Upper lobe of left lung (tissue), 6 donors: ENCODE measurements around the gene FN3K. TPM values are rescaled to one million over a fixed set of nuclear protein-coding genes. Genes with fewer than 3 reads are reported as not detected.

Experiments
- ATAC-seq, 2 donors: fragments of 200-7000 bp; cut with Tn5 transposase; one replicate each; pipeline ENCODE4 v1.9.1; 2022; ENCODE audit warnings: mild to moderate bottlenecking in 2 of 2, moderate library complexity in 2 of 2; ENCODE audit not compliant: low FRiP score in 2 of 2
- DNase-seq, 2 donors: peaks; one replicate each; pipeline ENCODE4 v3.0.0-alpha.2; 2019 to 2020
- H3K27ac ChIP-seq, 4 donors: fragments of 200-600 bp; sonication (generic); one replicate each; pipeline ENCODE4 v1.5.1; 2016 to 2019
- H3K27me3 ChIP-seq, 4 donors: fragments of 200-600 bp; sonication (generic); one replicate each; pipeline ENCODE4 v1.5.1; 2017 to 2019
- H3K36me3 ChIP-seq, 4 donors: fragments of 200-600 bp; sonication (generic); one replicate each; pipeline ENCODE4 v1.5.1; 2016 to 2019
- H3K4me1 ChIP-seq, 4 donors: fragments of 200-600 bp; sonication (generic); one replicate each; pipeline ENCODE4 v1.5.1; 2018 to 2019
- H3K4me3 ChIP-seq, 4 donors: fragments of 200-600 bp; sonication (generic); one replicate each; pipeline ENCODE4 v1.5.1; 2017 to 2019; ENCODE audit warnings: mild to moderate bottlenecking in 2 of 4, moderate library complexity in 1 of 4
- H3K9me3 ChIP-seq, 4 donors: fragments of 200-600 bp; sonication (generic); one replicate each; pipeline ENCODE4 v1.5.1; 2018 to 2019
- CTCF ChIP-seq, 6 experiments: fragments of 450-650 bp in 4 of 6; fragments of 200-600 bp in 2 of 6; sonication (generic) in 2 of 6; IDR thresholded peaks; one replicate each; pipeline ENCODE4 v1.5.1; 2016 to 2019; ENCODE audit warnings: antibody characterized with exemption in 6 of 6
- EP300 ChIP-seq, 4 donors: sonication (generic); formaldehyde crosslinking; IDR thresholded peaks; one replicate each; pipeline ENCODE4 v1.5.1; 2017; ENCODE audit warnings: antibody characterized with exemption in 4 of 4, control low read depth in 2 of 4
- POLR2A ChIP-seq, 4 donors: fragments of 450-650 bp; IDR thresholded peaks; one replicate each; pipeline ENCODE4 v1.5.1; 2016 to 2017; ENCODE audit warnings: antibody characterized with exemption in 4 of 4, mild to moderate bottlenecking in 2 of 4
- POLR2AphosphoS5 ChIP-seq, 2 donors: sonication (generic); formaldehyde crosslinking; IDR thresholded peaks; one replicate each; pipeline ENCODE4 v1.5.1; 2017; ENCODE audit warnings: antibody characterized with exemption in 2 of 2
- WGBS, 2 donors: methylation state at CpG; one replicate each; pipeline ENCODE4 v1.1.5; 2017 to 2018; 5-methylcytosine and 5-hydroxymethylcytosine counted together
- total RNA-seq, 6 donors: library from RNA; depleted of rRNA in 4 of 6; stranded (reverse); fragments of >200 nt in 4 of 6; gene quantifications; one replicate each; pipeline versions ENCODE4 v1.1.0 to v1.2.1, GENCODE V29; 2016 to 2021
- donor health status: DM: no; HTN: no; CAD: no; lungs with moderate emphysema.
- donor health status: DM: no; HTN: yes; CAD: no; lungs with severe emphysema.

Gene FN3K
- total RNA-seq, 6 donors from 2014 or later = 10.8 to 63.9 (median 30.7) TPM

DNA sequence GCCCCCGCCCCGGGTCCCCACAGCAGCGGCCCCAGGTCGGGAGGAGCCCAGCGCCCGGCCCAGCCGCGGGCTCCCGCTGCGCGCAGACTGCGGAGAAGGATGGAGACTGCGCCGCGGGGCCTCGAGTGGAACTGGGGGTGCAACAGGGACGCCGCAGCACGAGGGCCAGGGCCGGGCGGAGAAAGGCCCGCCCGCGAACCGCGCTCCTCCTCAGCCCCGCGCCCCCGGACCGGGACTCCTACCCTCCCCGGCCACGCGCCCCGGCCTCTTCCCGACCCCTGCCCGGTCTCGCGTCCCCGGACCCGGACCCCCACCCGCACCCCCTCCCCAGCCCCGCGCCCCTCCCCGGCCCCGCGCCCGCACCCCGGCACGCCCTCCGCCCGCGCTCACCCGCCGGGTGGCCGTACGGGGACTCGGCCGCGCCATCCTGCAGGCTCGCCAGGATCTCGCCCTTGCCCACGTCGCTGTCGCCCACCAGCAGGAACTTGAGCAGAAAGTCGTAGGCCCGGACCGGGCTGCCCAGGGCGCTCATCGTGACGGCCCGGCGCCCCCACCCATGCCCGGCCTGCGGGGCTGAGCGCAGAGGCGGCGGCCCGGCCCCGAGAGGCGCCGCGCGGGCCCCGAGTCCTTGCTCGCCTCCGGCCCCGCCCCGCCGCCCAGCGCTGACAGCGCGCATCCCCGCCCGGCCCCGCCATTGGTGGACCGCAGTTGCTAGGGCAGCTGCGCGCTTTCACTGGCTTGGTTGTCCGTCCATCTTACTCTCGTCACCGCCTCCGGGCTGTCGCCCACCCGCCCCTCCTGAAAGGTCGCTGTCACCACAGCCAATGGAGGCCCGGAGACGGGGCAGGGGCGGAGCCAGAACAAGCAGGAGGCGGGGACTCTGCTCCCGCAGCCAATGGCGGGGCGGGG is 37.1 kb upstream of the FN3K start, which contains the start of gene RAB40B:
TSS of gene RAB40B (minus strand) at position 634 of the 909 bp plus-strand sequence. CDS start at position 532, 102 bp downstream.
- H3K9me3 ChIP-seq = no peaks in the 10 kb centered on the region
- peaks cover 0 to 6% (median 0%) of the 10 kb centered on the region in 4 donors for H3K27me3 ChIP-seq
- no peaks in the 10 kb centered on the region for H3K36me3 ChIP-seq
- TF ChIP-seq POLR2AphosphoS5 (IDR thresholded peaks at IDR 0.05) (no peak), POLR2A (IDR thresholded peaks at IDR 0.05) (peak in 1 of 4 donors; percentile 51), CTCF (IDR thresholded peaks at IDR 0.05) (no peak), EP300 (IDR thresholded peaks at IDR 0.05) (no peak)
- H3K4me1 ChIP-seq = peaks cover 17 to 23% (median 19%) of the 10 kb centered on the region in 4 donors
- ATAC-seq = peak; percentile 99
- DNase-seq = peak; percentile 98 to 99
- H3K4me3 ChIP-seq = peak within 1 kb of the TSS; percentile 84 to 96 (median 90)
- peak within 1 kb of the TSS in 2 of 4 donors; percentile 64 to 76 for H3K27ac ChIP-seq
- 1% methylated on average over 27 of the region's 112 CpGs; no CpG with 5 or more reads in 1 of the 2 donors for WGBS, 2 donors

GRCh38 chr17:82698974-82699442 is 36.4 kb upstream of the FN3K start:
- no peak for ATAC-seq
- Histone ChIP-seq H3K4me1 (peaks cover 17 to 23% (median 19%) of the 10 kb centered on the region in 4 donors), H3K27me3 (peaks cover 0 to 6% (median 0%) of the 10 kb centered on the region in 4 donors), H3K4me3 (peak overlapping the region; percentile 84 to 96 (median 90)), H3K27ac (peak overlapping the region in 2 of 4 donors; percentile 64 to 76), H3K9me3 (no peaks in the 10 kb centered on the region), H3K36me3 (no peaks in the 10 kb centered on the region)
- 9 to 89% methylated on average over 1 to 8 of the region's 45 CpGs for WGBS, 2 donors
- TF ChIP-seq POLR2A (IDR thresholded peaks at IDR 0.05) (no peak), EP300 (IDR thresholded peaks at IDR 0.05) (no peak), CTCF (IDR thresholded peaks at IDR 0.05) (no peak), POLR2AphosphoS5 (IDR thresholded peaks at IDR 0.05) (no peak)
- DNase-seq = no peak

GRCh38 chr17:82699551-82699950 is 35.9 kb upstream of the FN3K start:
- TF ChIP-seq POLR2AphosphoS5 (IDR thresholded peaks at IDR 0.05) (no peak), CTCF (IDR thresholded peaks at IDR 0.05) (no peak), POLR2A (IDR thresholded peaks at IDR 0.05) (no peak), EP300 (IDR thresholded peaks at IDR 0.05) (no peak)
- Histone ChIP-seq H3K27ac (no peak overlapping the region), H3K9me3 (no peaks in the 10 kb centered on the region), H3K27me3 (peaks cover 0 to 6% (median 0%) of the 10 kb centered on the region in 4 donors), H3K4me1 (peaks cover 17 to 23% (median 19%) of the 10 kb centered on the region in 4 donors), H3K4me3 (peak overlapping the region in 3 of 4 donors; percentile 88 to 96 (median 91)), H3K36me3 (no peaks in the 10 kb centered on the region)
- 83 to 91% methylated on average over 8 to 13 of the region's 13 CpGs for WGBS, 2 donors
- ATAC-seq (no peak), DNase-seq (no peak)

DNA sequence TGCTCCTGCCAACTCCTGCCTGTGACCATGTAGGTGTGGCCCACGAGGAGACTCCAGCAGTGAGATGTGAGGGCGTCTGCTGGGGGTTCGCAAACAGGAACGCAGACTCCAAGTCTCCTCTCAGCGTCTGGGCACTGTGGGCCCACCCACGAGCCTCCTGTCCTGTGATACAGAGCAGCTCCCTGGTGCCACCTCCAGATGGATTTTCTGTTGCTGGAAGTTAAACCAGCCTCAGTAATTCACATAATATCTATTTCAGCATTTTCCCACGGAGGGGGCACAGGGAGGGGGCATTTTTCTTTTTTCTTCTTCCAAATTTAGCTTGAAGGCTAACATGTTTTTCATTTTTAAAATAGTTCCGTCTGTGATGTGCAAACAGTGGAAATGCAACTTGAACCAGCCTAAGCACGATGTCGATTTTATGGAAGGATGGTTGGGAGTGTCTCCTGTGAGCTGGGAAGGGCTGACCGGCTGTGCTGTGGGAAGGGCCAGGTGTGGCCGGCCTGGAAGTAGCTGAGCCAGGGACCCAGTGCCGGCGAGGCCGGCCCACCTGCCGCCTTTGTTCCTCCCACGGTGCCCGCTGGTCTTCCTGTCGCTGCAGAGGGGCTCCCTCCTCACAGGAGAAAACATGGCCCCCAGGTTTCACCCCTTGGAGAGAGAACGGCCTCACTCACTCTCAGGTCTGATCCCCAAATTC is 33.0 kb upstream of the FN3K start:
- H3K36me3 ChIP-seq = no peaks in the 10 kb centered on the region
- H3K27me3 ChIP-seq = peaks cover 0 to 3% (median 0%) of the 10 kb centered on the region in 4 donors
- no peaks in the 10 kb centered on the region for H3K9me3 ChIP-seq
- WGBS, 2 donors = 56% methylated on average over 12 to 20 of the region's 20 CpGs
- DNase-seq (peak in 1 of 2 donors; percentile 73), ATAC-seq (no peak)
- TF ChIP-seq EP300 (IDR thresholded peaks at IDR 0.05) (no peak), POLR2A (IDR thresholded peaks at IDR 0.05) (no peak), POLR2AphosphoS5 (IDR thresholded peaks at IDR 0.05) (no peak), CTCF (IDR thresholded peaks at IDR 0.05) (no peak)
- peaks cover 10 to 16% (median 12%) of the 10 kb centered on the region in 4 donors for H3K4me1 ChIP-seq
- H3K27ac ChIP-seq = no peak overlapping the region
- no peak overlapping the region for H3K4me3 ChIP-seq
